NK-92 (cell line): ENCODE results near the gene ATP5PB.

Experiments used
- DNase-seq: peaks from one replicate; lab custom pipeline; 2025; ENCODE audit not compliant: unreplicated experiment; lab: John Stamatoyannopoulos, UW

Gene ATP5PB

GRCh38 chr1:111506561-111506960 lies 57.3 kb downstream of the ATP5PB start:
- DNase-seq = no peak

GRCh38 chr1:111507411-111508201 lies 58.3 kb downstream of the ATP5PB start:
- DNase-seq = no peak

- DNase-seq = no peak
Measured at GRCh38 chr1:111509997-111510375, 60.7 kb downstream of the ATP5PB start.

- DNase-seq = no peak
Measured at GRCh38 chr1:111511370-111511769, 62.1 kb downstream of the ATP5PB start.
